Psoas muscle (tissue), 8 donors: ENCODE results near the gene LPIN1. TPM values are rescaled to one million over a fixed set of nuclear protein-coding genes. Genes with fewer than 3 reads are reported as not detected.

Source experiments
- ATAC-seq, 4 donors: fragments of 200-7000 bp; cut with Tn5 transposase; one replicate each; pipeline ENCODE4 v1.9.1; 2020; ENCODE audit warnings: moderate library complexity in 3 of 4, mild to moderate bottlenecking in 2 of 4
- DNase-seq, 2 donors: peaks; one replicate each; pipeline ENCODE4 v3.0.0-alpha.2; 2020
- H3K27ac ChIP-seq: fragments of 200-600 bp; one replicate; pipeline ENCODE4 v1.8.0; 2022
- H3K27me3 ChIP-seq, 3 donors: fragments of 200-600 bp in 1 of 3; one replicate each; pipeline versions ENCODE4 v1.6.1 to v1.8.0; 2013 to 2022; ENCODE audit warnings: low read length in 2 of 3, mild to moderate bottlenecking in 2 of 3, moderate library complexity in 1 of 3; ENCODE audit not compliant: insufficient read depth in 3 of 3
- H3K36me3 ChIP-seq, 2 donors: fragments of 200-600 bp in 1 of 2; one replicate each; pipeline versions ENCODE4 v1.6.1 to v1.8.0; 2013 to 2022; ENCODE audit warnings: low read depth in 1 of 2, mild to moderate bottlenecking in 1 of 2, moderate library complexity in 1 of 2; ENCODE audit not compliant: insufficient read depth in 1 of 2
- H3K4me1 ChIP-seq: fragments of 200-600 bp; one replicate; pipeline ENCODE4 v1.8.0; 2022
- H3K4me3 ChIP-seq: fragments of 200-600 bp; one replicate; pipeline ENCODE4 v1.8.0; 2022; ENCODE audit warnings: mild to moderate bottlenecking
- H3K9me3 ChIP-seq: fragments of 200-600 bp; one replicate; pipeline ENCODE4 v1.8.0; 2022
- WGBS, 3 donors: extraction: QIAGEN DNeasy Blood & Tissue Kit; methylation state at CpG; one replicate each; pipeline versions ENCODE4 v1.1.6 to v1.1.7; 2013; 5-methylcytosine and 5-hydroxymethylcytosine counted together
- intact Hi-C, 2 donors: fragments of 100-400 bp; cut with DNase I; formaldehyde crosslinking; loops; one replicate each; pipeline versions ENCODE4 v1.11.0 to v1.14.2; 2022
- polyA plus RNA-seq, 3 donors: library from polyadenylated mRNA; stranded (reverse); fragments of 200-250 nt; gene quantifications; one replicate each; pipeline ENCODE4 v1.2.3, GENCODE V29; 2013
- total RNA-seq, 4 donors: library from RNA; stranded (reverse); fragmentation: NEBNext Ultra II Directional in 2 of 4; extraction: Animal tissue kit (Norgen Biotek cat#: 25700) in 2 of 4; gene quantifications; one replicate each; pipeline versions ENCODE4 v1.2.1 to v1.2.4, GENCODE V29; 2021 to 2023
- TF ChIP-seq, protein P1 (sequence below): fragments of 200-600 bp; IDR thresholded peaks from one replicate; pipeline ENCODE4 v1.8.0; 2022; ENCODE audit warnings: antibody characterized with exemption
- donor health status: healthy with polysubstance abuse.
- donor health status: DM: no; HTN: no; CAD: no; lungs with moderate emphysema.
- donor health status: Bipolar disorder and iron deficiency.
- donor health status: healthy.
- donor health status: DM: yes; HTN: yes; CAD: no.
- donor health status: DM: no; HTN: no; CAD: no.
- donor health status: DM: no; HTN: no; CAD: no.
- donor health status: DM: yes; HTN: yes; CAD: no.

The LPIN1 gene
- total and polyA plus RNA-seq, 7 donors, result 82.0 to 382 (median 146) TPM

- Histone ChIP-seq H3K4me3 (no peak overlapping the region), H3K27me3 (no peaks in the 10 kb centered on the region), H3K27ac (no peak overlapping the region), H3K9me3 (no peaks in the 10 kb centered on the region), H3K36me3 (no peaks in the 10 kb centered on the region), H3K4me1 (peaks cover 4% of the 10 kb centered on the region)
- ATAC-seq, result peak; percentile 86 to 96 (median 92)
- TF ChIP-seq, protein P1, sequence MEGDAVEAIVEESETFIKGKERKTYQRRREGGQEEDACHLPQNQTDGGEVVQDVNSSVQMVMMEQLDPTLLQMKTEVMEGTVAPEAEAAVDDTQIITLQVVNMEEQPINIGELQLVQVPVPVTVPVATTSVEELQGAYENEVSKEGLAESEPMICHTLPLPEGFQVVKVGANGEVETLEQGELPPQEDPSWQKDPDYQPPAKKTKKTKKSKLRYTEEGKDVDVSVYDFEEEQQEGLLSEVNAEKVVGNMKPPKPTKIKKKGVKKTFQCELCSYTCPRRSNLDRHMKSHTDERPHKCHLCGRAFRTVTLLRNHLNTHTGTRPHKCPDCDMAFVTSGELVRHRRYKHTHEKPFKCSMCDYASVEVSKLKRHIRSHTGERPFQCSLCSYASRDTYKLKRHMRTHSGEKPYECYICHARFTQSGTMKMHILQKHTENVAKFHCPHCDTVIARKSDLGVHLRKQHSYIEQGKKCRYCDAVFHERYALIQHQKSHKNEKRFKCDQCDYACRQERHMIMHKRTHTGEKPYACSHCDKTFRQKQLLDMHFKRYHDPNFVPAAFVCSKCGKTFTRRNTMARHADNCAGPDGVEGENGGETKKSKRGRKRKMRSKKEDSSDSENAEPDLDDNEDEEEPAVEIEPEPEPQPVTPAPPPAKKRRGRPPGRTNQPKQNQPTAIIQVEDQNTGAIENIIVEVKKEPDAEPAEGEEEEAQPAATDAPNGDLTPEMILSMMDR, result peak; percentile 91
- DNase-seq, result peak; percentile 82 to 88
- 7 to 10% (median 10%) methylated on average over 12 of the region's 12 CpGs for WGBS, 3 donors
- intact Hi-C loops, result loop anchor here (2.0 to 10.0 kb wide), 5 partner anchors 855 to 1144 kb away; no protein-coding TSS in a partner anchor
Measured at GRCh38 chr2:11863513-11864328, 117.3 kb downstream of the LPIN1 start.

- ATAC-seq, result no peak
- Histone ChIP-seq H3K4me3 (no peak overlapping the region), H3K36me3 (no peaks in the 10 kb centered on the region), H3K9me3 (no peaks in the 10 kb centered on the region), H3K4me1 (peaks cover 4% of the 10 kb centered on the region), H3K27me3 (no peaks in the 10 kb centered on the region), H3K27ac (no peak overlapping the region)
- no peak for DNase-seq
- intact Hi-C loops, result loop anchor here (5.0 to 10.0 kb wide), 4 partner anchors 860 to 1143 kb away; no protein-coding TSS in a partner anchor
- WGBS, 3 donors, result 90 to 96% (median 94%) methylated on average over 8 of the region's 8 CpGs
- TF ChIP-seq, protein P1, result no peak
Measured at GRCh38 chr2:11864724-11865123, 118.3 kb downstream of the LPIN1 start.

GRCh38 chr2:11865378-11865777 is 118.9 kb downstream of the LPIN1 start:
- WGBS, 3 donors, result 94 to 95% (median 95%) methylated on average over 8 of the region's 8 CpGs
- Histone ChIP-seq H3K36me3 (no peaks in the 10 kb centered on the region), H3K9me3 (no peaks in the 10 kb centered on the region), H3K4me3 (no peak overlapping the region), H3K4me1 (peaks cover 4% of the 10 kb centered on the region), H3K27ac (no peak overlapping the region), H3K27me3 (no peaks in the 10 kb centered on the region)
- TF ChIP-seq, protein P1, result no peak
- DNase-seq, result no peak
- ATAC-seq, result no peak
- intact Hi-C loops, result loop anchor here in 1 of 2 donors (10.0 kb wide), 2 partner anchors 859 to 1069 kb away; no protein-coding TSS in a partner anchor

GRCh38 chr2:11865805-11866204 is 119.4 kb downstream of the LPIN1 start:
- no peak overlapping the region for H3K27ac ChIP-seq
- intact Hi-C loops, result loop anchor here in 1 of 2 donors (10.0 kb wide), 2 partner anchors 859 to 1069 kb away; no protein-coding TSS in a partner anchor
- DNase-seq, result no peak
- ATAC-seq, result no peak
- H3K4me3 ChIP-seq, result no peak overlapping the region
- H3K27me3 ChIP-seq, result no peaks in the 10 kb centered on the region
- H3K4me1 ChIP-seq, result peaks cover 4% of the 10 kb centered on the region
- TF ChIP-seq, protein P1, result no peak
- H3K9me3 ChIP-seq, result no peaks in the 10 kb centered on the region
- 89 to 93% (median 90%) methylated on average over 13 of the region's 13 CpGs for WGBS, 3 donors
- no peaks in the 10 kb centered on the region for H3K36me3 ChIP-seq
